SK-N-DZ (cell line): ENCODE data around the gene MIA.
"Not testable (repeated sequence)": the region's sequence is repeated elsewhere in the genome, so short reads cannot be mapped to it uniquely, and the experiment has no call there.

Experiments used
- DNase-seq: peaks from one replicate; pipeline ENCODE4 v3.0.0-alpha.2; 2015; ENCODE audit warnings: low spot score

The MIA gene

DNA sequence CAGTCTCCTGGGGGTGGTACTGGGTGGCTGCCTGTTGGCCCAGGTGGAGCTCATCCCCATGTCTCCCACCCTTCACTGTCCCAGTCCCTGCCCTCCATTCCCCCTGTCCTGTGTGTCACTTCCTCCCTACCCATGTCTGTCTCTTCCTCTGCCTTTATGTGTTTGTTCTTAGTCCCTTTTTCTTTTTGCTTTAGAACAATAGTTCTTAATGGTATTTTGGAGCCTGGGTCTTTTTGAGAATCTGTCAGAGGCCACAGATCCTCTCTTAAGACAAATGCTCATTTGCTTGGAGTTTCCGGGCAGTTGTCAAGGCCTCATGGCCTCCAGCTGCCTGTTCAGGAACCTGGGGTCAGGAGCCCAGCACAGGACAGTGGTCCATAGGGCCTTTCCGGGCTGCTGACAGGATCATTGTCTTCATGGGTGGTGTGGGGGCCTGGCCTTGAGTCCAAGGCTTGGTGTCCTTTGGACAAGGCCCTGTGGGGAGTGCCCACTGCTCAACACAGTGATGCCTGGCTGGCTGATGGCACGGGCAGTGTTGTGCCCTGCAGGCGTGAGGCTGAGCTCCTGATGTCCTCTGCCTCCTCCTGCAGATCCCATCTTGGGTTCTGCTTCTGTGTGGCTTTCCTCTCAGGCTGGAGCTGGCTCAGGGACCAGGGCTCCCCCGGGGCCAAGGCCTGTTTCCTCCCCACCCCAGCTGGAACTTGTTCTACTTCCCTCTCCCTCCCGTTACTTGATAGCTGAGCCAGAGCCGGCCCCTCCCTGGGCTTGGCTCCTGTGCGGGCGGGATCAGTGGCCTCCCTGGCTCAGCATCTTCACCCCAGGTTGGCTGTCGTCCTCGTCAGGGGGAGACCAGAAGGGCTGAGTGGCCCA lies 27.2 kb downstream of the MIA start:
- DNase-seq, result no peak

DNA sequence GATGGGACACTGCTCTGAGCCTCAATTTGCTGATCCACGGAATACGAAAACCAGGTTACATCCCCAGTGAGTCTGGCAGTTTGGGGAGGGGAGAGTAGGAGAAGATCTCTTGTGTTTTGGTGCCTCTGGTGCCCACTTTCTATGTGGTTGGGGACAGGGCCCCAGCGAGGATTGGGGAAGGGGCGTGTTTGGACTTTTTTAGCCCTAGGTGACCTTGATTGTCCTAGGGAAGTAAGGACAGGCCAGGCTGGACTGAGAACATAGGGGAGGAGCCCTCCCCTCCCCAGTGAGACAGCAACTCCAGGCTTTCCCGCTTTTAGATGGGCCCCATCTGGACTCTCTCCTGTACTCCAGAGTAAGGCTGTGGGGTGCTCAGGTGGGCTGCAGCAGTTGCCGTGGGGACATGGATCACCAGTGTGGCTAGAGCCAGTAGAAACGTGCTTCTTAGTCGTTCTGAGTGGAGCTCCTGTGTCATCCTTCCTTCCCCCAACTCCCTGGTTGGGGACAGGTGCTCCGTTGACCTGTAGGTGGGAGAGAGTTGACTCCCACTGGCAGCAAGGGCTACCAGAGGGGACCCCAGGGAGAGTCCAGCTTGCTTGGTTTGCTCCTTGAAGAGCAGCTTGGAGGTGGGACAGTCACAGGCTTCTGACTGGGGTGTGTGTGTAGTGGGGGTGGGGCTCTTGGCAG lies 28.0 kb downstream of the MIA start:
- DNase-seq, result no peak

DNA sequence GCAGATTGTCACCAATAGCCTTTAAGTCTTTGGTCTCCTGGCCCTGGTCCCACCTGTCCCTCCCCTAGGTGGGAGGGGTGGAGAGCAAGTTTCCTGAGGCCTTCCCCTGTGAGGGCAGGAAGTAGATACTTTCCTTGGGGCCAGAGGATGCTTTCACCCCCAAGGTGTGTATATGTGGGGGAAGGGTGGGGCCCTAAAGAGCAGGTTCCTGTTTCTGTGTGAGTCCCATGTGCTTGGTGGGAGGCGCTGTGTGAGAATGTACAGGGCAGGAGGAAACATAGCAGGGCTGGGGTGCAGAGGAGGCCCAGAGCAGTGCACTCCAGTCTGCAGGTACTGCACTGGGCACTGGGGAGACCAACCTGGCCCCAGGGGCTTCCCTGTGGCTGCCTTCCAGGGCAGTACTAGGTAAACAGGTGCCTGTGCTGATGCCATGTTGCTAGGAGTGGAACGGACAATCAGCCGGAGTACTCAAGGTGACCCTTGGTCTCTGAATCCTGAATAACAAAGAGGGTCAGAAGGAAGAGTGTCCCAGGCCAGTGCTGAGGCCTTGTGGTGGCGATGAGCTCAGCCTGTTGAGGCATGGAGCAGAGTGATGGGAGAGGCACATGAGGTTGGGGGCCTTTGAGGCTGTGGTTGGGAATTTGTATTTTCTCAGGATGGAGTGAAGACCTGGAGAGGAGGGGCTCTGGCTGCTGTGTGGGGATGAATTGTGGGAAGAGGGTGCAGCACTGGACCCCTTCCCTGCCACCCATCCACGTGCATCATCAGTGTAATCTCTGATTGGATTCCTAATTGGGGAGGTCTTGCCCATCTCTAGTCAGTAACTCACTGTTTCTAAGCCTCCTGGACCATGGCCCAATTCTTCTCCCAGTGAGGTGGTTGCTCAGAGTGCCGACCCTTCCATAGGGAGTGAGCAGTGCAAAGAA lies 28.8 kb downstream of the MIA start:
- no peak for DNase-seq

DNA sequence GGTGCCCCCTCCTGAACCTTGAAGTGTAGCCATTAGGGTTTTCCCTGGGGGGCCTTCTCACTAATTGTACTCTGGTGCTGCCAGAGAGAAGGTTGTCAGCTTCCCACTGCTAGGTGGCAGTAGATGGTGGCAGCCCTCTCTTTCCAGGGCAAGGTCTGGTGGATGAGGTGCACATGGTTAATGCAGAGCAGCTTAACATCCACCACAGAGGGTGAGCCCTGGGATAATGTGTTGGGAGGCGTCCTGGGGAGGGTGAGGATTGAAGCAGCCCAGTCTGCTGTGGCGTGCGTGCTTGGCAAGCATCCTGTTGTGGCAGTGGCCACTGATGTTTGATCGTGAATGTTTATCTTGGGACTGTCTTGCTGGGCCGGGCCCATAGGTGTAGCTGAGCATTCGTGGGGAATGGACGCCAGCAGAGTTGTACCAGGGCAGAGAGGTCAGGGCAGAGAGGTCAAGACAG lies 29.5 kb downstream of the MIA start:
- DNase-seq, result no peak

DNA sequence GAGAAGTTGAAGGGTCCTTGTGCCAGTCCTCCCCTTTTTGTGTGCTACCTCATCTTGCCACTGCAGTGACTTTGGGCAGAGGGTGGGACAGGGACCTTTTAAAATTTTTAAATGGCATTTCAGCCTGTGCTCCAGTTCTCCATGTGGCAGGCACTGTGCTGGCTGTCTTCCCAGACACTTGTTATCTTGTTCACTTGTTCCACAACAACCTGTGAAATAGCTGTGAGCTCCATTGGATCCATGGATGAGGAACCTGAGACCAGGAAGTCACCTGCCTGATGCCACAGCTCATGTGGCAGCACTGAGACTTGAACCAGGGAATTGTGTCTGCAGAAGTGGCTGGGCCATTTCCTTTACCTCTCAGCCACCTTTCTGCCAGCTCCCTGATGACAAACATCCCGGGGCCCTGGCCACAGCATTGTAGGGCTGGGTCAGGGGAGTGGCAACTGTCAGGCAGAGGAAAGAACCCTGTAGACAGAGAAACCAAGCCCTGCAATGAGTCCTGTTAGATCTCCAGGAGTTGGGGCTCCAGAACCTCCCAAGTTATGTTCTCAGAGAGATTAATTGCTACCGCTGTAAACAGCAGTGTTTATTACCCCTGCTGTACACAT lies 30.0 kb downstream of the MIA start:
- DNase-seq, result no peak

DNA sequence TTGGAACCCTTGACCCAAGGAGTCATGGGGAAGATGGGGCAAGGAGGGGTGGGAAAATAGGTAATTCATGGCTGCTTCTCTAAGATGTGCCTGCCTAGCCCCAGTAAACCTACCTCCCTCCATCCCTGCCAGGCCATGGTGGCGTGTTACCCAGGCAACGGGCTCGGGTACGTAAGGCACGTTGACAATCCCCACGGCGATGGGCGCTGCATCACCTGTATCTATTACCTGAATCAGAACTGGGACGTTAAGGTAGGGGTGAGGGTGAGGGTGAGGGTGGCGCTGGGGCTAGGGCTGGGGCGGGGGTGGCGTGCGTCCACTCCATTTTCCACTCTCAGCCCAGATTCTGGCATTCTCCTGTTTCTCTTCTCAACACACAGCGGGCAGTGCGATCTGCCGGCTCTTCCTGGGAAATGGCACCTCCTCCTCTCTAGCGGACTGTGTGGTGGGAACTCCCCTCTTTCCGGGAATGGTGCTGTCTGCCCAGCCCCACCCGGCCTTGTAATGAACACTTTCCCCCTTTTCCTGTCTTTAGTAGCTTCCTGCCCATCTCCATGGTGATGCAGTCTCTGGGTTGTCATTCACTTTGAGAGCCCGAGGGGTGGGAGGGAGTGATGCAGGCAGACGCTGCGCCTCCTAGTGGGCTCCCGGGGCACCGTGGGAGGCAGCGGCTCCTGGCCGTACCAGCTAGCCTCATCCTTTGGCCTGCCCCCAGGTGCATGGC lies 31.3 kb downstream of the MIA start:
- DNase-seq, result peak; percentile 86

DNA sequence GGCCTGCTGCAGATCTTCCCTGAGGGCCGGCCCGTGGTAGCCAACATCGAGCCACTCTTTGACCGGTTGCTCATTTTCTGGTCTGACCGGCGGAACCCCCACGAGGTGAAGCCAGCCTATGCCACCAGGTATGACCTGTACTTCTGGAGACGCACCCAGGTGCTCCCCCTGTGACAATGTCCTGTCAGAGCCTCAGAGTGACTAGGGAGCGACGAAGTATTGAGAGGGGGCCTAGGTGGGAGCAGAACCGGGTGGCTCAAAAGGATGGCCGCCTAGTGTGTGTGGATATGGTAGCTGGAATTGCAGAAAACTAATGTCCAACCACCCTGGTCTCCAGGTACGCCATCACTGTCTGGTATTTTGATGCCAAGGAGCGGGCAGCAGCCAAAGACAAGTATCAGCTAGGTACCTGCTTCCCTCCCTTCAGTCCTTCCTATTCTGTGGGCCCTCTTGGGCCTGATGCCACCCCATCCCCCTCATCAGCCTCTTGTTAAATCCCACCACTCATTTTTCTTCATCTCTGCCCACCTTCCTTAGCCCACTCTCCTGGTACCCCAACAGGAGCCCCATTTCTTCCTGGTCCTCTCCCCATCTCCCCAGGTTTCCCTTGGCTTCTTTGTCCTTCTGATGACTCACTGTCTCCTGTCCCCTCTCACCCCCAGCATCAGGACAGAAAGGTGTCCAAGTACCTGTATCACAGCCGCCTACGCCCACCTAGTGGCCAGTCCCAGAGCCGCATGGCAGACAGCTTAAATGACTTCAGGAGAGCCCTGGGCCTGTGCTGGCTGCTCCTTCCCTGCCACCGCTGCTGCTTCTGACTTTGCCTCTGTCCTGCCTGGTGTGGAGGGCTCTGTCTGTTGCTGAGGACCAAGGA lies 32.1 kb downstream of the MIA start:
- DNase-seq, result no peak

DNA sequence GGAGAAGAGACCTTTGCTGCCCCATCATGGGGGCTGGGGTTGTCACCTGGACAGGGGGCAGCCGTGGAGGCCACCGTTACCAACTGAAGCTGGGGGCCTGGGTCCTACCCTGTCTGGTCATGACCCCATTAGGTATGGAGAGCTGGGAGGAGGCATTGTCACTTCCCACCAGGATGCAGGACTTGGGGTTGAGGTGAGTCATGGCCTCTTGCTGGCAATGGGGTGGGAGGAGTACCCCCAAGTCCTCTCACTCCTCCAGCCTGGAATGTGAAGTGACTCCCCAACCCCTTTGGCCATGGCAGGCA lies 32.7 kb downstream of the MIA start:
- no peak for DNase-seq

DNA sequence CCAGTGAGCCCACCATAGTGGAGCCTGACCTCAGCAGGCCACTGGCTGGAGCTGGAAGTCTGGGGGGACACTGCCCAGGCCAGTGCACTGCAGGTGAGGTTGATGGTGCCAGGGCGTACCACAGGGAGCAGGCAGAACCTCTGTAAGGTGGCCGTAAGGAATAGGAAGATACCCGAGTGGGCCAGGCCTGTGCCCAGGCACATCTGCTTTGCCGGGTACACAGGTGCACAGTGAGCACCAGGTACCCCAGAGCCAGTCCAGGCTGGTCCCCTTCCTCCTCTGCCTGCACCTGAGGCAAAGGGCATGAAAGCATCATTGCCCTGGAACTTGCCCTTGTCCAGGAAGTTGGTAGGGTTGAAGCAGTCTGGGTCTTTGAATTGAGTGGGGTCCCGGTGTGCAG lies 33.2 kb downstream of the MIA start:
- DNase-seq, result no peak

DNA sequence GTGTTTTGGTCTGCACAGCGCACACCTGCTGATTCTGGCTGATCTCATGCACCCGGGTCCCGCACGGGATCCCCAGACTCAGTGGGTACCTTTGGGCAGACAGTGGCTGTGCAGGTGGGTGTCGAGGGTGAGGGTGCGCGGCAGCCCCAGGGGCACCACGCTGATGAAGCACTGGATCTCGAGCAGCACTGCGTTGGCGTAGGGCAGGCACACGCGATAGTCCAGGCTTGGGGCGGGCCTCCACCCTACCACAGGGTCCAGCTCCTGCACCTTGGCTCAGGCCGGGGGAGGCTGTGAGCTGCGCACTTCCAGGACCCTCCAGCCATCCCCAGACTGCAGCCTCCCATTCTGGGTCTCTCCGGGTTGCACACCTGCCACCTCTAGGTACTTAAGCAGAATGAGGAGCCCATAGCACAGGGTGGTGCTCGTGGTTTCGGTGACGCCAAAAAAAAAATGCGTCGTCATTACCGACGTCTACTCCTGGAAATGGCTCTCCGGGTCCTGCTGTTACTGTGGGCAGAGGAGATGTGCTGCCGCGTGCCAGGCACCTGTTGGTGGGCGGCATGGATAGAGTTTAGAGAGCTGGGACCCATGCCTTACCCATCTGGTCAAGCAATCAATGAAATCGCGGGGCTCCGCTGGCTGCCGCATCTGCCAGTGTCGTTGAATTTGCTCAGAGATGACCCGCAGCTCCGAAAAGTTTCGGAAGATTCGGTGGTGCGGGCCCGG lies 34.2 kb downstream of the MIA start:
- no peak for DNase-seq

DNA sequence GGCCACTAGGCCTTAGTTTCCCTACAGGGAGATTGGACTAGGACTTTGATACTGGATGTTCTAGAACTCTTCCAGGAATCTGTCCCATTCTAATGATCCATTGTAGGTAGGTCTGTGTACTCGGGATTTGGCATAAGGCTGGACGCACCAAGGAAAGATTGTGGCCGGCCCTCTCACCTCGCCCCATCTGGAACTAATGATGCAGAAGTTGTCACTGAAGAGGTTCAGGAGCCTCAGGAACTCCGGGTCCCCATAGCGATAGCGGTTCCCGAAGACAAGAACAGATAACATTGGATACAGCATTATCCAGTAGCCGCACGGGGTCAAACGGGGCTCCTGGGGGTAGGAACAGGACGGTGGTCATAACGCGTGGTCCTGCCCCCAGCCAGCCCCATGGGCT lies 34.8 kb downstream of the MIA start:
- no peak for DNase-seq

DNA sequence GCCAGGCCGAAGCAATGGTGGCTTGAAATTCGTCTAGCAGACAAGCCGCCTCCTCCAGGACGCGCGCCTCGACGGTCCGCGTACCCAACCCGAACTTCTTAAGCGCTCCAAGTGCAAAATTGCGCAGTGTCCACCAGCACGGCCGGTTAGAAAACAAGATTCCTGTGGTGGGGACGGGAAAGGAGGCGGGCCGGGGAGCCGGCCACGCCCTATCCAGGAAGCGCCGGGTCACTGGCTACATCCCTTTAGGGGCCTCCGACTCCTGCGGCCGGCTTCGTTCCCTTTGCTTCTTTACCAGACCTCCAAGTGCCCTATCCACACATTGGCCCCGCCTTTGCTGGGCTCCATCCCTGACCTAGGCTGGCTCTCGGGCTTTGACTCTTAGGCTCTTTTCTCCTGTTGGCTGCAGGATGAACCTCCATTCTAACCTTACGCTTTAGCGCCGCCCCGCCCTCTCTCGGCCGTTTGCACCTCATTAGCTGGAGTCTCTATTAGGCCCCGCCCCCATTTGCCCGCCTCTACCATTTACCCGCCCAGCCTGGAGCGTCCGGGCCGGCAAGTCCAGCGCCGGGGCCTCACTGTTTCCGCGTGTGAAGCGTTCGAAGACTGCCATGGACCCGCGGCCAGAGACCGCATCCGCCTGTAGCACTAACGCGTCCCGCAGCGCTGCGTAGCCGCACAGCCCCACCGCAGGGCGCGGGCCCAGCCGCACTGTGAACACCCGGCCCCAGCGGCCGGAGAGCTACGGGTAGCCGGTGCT lies 35.5 kb downstream of the MIA start:
- DNase-seq, result peak; percentile 65

DNA sequence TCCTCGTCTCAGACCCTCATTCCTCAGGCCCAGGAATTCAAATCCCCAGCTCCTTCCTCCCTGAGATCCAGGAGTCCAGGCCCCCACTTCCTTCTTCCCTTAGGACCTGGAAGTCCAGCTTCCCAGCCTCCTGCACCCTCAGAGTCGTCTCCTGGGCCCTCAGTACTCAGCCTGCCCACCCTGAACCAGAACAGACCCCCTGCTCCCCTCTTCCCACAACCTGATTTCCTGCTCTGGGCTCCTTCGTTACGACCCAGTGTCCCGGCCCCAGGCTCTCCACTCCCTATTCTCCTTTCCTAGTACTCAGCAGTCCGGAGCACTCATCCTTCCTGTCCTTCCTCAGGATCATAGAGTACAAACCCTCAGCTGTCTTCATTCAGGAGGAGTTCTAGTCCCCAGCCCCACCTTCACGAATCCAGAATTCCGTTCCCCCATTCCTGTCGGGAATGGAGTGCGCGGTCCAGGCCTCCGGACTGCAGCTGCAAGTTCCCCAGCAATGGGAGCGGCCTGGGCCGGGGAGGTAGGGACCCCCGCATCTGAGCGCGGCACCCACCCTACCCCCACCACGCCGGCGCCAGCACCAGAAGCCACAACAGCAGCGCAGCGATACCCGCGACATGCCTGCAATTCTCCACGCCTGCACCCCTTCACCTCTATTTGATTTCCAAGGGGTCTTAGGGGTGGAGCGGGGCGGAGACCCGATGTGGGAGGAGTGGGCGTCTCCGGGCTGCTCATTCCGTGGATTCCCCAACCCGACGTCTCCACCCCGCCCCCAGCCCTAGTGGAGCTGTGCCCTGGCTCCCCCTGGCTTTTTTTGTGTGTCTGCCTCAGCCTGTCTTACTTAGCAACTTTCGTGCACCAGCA lies 36.4 kb downstream of the MIA start:
- no peak for DNase-seq

DNA sequence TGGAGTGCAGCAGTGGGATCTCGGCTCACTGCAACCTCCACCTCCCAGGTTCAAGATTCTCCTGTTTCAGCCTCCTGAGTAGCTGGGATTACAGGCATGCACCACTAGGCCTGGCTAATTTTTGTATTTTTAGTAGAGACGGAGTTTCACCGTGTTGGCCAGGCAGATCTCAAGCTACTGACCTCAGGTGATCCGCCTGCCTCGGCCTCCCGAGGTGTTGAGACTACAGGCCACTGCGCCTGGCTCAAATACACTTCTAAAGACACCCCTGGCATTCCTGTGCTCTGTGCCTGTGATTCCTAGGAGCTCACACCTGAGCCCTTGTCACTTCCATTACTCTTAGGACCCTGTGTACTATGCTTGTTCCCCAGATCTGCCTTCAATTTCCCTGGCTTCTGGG lies 37.2 kb downstream of the MIA start:
- not testable (repeated sequence) for DNase-seq

DNA sequence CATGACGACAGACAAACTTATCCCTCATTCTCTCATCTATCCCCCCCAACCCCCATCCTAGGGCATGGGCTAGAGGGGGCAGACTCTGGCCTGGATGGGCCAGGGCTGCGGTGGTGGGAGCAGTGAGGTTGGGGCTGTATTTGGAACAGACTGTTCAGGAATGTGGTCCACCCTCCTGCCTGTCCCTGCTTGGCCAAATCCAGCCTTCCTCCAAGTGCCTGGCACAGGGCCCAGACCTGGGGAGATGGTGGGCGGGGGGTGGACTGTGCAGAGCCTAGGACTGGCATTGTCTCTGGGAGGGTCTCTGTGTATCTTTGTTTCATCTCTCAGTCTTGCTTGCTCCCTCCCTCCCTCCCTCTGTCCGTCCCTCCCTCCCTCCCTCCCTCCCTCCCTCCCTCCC lies 37.9 kb downstream of the MIA start:
- DNase-seq, result no peak

DNA sequence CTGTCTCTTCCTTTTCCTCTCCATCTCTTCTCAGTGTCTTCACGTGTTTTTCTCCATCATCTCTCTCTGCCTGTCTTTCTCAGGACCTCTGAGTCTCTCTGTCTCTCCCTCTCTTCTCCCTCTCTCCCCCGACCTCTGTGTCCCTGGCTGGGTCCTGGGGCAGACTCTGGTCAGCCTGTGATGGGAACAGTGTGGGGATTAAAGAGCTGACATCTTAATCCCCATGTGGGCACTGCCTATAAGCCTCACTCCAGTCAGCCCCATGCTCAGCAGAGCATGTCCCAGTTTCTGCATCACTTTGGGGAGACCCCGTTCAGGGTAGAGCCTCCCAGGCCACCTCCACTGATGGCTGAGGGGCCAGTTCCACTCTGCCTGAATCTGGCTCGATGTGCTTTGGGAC lies 39.9 kb downstream of the MIA start:
- no peak for DNase-seq
